Activated CD4-positive, alpha-beta T cell treated with anti-CD3 and anti-CD28 coated beads for 24 hours (primary cell): ENCODE measurements around the gene HBG2.
"Not testable (repeated sequence)": the region's sequence is repeated elsewhere in the genome, so short reads cannot be mapped to it uniquely, and the experiment has no call there.

Experiments used
- DNase-seq, 2 donors: peaks; one replicate each; pipeline ENCODE4 v3.0.0-alpha.2; 2020; ENCODE audit warnings: low read depth in 2 of 2

HBG2 gene

DNA sequence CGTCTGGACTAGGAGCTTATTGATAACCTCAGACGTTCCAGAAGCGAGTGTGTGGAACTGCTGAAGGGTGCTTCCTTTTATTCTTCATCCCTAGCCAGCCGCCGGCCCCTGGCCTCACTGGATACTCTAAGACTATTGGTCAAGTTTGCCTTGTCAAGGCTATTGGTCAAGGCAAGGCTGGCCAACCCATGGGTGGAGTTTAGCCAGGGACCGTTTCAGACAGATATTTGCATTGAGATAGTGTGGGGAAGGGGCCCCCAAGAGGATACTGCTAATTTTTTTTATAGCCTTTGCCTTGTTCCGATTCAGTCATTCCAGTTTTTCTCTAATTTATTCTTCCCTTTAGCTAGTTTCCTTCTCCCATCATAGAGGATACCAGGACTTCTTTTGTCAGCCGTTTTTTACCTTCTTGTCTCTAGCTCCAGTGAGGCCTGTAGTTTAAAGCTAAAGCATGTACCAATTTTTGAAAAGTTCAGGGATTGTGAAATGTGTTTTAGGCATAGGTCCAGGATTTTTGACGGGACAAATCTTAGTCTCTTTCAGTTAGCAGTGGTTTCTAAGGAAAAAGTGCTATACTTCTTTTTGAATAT, 4.7 kb downstream of the HBG2 start, which contains the start of gene HBG1:
Gene HBG1, minus strand, starts transcription at position 51 of the 590 bp plus-strand sequence. CDS start 53 bp downstream, outside the sequence.
- not testable (repeated sequence) for DNase-seq

DNA sequence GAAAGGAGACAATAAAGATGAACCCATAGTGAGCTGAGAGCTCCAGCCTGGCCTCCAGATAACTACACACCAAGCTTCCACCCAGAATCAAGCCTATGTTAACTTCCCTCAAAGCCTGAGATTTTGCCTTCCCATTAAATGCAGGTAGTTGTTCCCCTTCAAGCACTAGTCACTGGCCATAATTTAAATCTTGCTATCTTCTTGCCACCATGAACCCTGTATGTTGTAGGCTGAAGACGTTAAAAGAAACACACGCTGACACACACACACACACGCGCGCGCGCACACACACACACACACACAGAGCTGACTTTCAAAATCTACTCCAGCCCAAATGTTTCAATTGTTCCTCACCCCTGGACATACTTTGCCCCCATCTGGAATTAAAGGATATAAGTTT, 6.1 kb downstream of the HBG2 start:
- DNase-seq: not testable (repeated sequence)

DNA sequence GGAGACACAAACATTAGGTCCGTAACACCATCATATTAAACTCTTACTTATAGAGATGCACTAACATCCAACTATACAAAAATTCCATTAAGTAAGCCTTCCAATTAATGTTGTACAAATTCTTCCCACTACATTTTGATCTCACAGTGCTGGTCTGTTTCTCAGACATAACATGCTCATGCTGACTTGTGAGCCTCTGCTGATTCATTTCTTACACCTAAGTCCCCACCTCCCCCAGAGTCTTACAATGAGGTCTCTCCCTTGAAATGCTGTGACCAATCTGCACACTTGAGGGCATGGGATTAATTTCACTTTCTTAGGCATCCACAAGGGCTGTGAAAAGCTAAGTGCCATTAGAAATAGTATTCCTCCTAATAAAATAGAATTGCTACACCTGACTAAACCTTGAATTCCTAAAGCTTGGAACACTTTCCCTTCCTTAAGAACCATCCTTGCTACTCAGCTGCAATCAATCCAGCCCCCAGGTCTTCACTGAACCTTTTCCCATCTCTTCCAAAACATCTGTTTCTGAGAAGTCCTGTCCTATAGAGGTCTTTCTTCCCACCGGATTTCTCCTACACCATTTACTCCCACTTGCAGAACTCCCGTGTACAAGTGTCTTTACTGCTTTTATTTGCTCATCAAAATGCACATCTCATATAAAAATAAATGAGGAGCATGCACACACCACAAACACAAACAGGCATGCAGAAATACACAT, 6.9 kb downstream of the HBG2 start:
- no peak for DNase-seq

DNA sequence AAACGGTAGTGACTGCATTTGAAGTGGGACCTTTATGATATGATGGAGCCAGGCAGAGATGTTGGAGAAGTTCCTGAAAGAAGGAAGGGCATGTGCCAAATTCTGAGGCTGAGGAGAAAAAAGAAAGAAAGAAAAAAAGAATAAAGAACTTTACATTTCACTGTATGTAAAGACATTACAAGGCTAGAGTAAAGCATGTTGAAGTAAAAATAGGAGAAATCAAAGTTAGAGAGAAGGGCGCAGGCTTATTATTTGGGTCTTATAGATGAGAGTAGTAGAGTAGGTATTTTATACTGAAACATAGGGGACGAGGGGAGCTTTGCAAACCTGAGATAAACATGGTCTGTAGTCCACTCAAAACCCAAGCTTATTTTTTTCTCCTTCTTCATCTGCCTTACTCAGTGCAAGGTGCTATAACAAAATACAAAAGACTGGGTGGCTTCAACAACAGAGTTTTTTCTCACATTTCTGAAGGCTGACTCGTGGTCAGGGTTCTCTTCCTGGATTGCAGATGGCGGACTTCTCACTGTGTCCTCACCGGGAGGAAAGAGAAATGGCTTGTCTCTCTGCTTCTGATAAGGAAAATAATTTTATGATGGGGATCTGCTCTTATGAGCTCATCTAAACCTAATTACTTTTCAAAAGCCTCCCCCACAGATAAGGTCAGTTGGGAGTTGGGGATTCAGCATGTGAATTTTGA, 7.7 kb downstream of the HBG2 start:
- DNase-seq: no peak

DNA sequence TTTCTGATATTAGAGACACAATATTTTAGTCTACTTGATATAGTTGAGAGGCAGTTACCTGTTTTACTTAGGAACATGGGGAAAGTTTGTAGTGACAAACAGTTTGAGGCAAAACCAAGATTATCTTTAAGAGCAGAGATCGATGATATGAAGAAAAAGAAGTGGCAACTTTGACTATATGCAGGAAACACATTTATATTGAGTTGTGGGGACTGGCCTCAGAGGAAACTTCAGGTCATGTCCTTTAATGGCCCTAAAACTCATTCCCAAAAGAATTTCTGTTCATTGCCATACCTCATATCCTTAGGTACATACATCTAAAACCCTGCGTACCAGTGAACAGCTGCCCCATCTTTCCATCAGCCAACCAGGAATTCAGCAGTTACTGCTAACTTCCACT, 9.4 kb downstream of the HBG2 start:
- DNase-seq: no peak

DNA sequence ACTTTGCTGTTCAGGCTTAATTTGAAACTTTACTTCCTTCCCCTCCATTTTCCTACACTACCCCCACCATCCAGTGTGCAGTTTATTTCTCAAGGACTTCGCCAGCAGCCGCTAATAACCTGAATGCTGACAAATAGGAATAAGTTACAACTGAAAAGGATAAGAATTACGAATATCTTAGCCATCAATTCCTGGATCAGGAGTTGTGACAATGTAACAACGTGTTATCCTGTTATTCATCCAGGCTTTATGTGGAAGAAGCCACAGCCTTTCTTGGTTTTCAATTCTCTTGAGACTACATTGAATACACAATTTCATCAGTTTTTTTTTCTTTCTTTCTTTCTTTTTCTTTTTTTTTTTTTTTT, 10.8 kb downstream of the HBG2 start:
- DNase-seq: no peak

DNA sequence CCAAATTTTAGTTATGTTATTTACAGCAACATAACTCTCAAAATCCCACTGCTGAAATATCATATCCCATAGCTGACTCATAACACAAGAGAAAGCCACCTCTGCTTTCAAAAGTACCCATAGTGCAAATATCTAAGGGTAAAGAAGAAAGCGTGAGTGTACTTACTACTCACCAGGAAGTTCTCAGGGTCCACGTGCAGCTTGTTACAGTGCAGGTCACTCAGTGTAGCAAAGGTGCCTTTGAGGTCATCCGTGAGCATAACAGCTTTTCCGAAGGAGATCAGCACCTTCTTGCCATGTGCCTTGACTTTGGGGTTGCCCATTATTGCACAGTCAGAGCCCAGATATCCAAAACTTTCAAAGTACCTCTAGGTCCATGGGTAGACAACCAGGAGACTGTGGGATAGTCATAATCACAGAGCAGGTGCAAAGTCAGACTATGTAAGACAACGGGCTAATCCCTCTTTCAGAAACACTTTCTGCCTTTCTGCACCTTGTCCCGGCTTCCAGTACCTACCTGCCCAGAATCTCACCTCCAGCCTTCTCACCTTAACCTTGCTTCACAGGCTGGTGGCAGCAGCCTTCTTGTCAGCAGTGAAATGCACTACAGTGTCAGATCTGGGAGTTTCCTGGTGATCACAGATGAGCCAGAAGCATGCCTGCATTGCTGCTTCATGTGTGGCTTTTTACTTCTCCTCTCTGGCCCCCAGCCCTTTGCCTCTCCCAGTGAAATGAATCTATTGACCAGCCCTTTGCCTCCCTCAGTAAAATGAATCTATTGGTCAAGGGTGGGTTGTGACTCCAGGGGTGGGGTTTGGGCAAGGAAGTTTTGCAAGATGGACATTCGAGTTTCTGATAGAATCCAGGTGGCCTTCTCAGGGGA, 11.4 kb downstream of the HBG2 start:
- DNase-seq: no peak

DNA sequence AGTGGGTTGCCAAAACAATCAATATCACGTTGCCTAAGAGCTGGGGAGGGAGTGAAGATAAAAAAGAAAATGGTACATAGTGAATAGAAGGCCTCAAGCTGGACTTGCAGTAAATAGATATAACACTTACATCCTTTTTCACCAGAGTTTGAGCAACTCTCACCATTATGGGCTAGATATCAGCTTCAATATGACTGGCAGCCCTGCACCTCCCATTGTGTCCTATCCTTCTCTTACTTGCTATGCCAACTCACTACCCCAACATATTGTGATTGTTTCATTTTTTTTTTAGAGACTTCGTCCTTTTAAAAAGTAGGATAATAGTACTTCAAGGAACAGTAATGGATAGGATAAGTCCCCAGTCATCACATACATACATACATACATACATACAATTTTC, 12.4 kb downstream of the HBG2 start:
- no peak for DNase-seq

DNA sequence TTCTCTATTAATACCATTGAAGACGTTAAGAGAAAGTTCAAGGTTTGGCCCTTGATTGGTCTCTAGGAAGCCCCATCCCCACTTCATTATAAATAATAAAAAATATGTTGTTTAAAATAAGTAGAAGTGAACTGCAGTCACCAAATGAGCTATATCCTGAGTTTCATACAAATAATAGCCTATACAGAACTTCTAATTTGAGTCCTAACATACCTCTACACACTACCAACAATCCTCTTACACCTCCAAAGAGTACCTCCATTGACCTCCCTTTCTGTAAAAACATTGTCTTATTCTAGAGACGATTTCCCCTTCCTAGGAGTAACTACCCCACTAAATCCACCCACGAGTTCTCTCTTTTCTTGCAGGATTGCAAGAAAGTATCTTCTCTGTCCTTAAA, 13.1 kb downstream of the HBG2 start:
- DNase-seq: no peak

DNA sequence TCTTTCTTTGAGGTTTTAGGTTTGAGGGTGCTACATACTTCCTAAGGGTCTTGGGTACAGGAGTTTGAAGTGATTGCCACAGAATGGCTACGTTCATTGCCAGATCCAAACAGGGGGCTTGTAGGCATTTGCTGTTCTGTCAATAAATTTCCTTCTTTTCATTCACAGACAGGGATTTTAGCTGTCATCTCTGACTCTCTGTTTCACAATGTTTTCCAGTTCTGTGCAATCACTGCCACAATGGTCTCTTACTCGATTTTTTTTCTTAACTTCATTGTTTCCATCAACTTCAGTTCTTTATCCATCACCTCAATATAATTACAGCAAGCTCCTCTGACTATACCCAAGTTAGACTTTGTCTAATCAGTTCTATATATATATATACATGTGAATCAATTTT, 14.1 kb downstream of the HBG2 start:
- no peak for DNase-seq

DNA sequence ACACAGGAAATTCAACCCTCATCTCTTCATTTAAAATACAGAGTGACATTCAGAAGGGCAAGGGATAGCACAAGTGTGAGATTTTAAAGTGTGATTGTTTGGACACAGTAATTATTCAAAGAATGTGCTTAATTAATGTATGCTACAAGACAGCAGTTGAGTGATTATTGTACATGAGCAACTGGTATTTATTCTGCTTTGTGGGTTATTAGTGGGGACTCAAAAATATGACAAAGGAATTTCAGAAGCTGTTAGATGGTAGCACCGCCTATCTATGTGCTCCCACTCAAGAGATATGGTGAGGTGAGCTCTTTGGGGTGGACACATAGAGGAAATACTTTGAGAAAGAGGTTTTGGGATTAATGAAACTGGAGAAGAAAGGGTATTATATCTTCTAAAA, 14.5 kb downstream of the HBG2 start:
- no peak for DNase-seq

DNA sequence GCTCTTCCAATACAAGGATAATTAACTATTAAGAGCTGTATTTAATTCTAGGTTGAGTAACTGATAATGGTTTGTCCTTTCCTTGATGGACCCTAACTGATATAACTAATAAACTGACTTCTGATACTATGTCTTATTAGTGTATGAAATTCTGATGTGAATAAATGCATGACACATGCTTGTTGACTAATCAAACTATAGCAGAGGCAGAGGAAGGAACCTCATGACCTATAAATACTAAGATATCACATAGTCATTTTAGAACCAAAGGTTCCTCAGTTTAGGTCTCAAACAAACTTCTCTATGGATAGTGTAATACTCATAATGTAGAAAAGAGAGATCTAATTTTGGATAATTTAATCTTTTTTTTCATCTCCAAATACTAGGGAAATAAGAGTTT, 15.5 kb downstream of the HBG2 start:
- no peak for DNase-seq

DNA sequence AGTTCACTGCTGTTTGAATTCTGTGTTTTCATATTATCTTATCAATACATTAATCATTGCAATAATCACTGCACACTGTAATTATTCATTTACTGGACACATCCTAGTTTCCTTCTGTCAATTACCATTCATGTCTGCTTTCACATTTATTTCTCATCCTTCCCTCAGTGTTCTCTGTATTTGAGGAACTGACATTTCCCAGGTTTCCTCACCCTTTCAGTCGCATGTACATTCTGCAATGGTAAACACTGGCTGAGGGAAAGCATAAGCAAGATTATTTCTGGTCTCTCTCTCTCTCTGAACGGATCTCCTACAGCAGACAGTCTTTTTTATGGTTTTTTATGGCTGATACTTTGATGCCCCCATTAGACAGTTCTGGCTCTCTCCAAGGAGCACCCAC, 16.1 kb downstream of the HBG2 start:
- no peak for DNase-seq

DNA sequence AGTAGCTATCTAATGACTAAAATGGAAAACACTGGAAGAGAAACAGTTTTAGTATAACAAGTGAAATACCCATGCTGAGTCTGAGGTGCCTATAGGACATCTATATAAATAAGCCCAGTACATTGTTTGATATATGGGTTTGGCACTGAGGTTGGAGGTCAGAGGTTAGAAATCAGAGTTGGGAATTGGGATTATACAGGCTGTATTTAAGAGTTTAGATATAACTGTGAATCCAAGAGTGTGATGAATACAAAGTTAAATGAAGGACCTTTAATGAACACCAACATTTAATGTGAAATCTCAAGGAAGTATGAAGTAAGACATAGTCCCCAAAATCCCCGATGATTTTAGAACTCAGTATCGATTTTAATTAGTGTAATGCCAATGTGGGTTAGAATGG, 17.2 kb downstream of the HBG2 start:
- DNase-seq: no peak

DNA sequence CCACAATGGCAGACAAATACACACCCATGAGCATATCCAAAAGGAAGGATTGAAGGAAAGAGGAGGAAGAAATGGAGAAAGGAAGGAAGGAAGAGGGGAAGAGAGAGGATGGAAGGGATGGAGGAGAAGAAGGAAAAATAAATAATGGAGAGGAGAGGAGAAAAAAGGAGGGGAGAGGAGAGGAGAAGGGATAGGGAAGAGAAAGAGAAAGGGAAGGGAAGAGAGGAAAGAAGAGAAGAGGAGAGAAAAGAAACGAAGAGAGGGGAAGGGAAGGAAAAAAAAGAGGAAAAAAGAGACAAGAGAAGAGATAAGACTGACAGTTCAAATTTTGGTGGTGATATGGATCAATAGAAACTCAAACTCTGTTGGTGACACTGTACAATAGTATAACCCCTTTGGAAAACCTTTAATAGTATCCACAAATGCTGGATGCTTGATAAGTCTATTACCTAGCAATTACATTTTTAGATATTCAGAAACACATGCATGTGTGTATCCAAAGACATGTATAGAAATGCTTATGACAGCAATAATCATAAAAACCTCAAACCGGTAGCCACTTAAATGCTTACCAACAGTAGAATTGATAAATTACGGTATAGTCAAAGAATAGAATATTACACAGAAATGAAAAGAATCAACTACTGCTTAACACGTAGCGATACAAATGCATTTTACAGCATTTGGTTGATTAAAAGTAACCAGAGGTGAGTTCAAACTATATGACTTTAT, 19.1 kb downstream of the HBG2 start:
- no peak for DNase-seq

DNA sequence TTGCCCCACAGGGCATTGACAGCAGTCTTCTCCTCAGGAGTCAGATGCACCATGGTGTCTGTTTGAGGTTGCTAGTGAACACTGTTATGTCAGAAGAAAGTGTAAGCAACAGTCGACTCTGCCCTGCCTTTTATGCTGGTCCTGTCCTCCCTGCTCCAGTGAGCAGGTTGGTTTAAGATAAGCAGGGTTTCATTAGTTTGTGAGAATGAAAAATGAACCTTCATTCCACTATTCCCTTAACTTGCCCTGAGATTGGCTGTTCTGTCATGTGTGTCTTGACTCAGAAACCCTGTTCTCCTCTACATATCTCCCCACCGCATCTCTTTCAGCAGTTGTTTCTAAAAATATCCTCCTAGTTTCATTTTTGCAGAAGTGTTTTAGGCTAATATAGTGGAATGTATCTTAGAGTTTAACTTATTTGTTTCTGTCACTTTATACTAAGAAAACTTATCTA, 20.2 kb downstream of the HBG2 start, which contains the start of gene HBD:
Gene HBD, minus strand, starts transcription at position 103 of the 454 bp plus-strand sequence. Its CDS starts 50 bp downstream, at position 53.
- no peak for DNase-seq

DNA sequence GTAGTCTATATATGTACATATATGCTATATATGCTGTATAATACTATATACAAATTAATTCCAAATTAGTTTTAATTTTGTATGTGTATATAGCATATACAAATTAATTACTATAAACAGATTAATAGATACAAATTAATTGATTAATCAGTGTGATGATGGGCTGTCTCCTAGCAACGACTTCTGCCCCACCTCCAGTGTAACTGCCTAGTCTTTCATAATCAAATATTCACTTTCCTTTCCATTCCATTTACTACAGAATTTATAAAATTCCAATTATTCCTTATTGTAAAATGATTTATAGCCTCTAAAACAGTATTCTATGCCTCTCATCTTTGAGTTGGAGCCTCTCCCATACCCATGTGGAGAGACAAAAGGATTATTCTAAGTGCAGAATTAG, 21.3 kb downstream of the HBG2 start:
- no peak for DNase-seq

DNA sequence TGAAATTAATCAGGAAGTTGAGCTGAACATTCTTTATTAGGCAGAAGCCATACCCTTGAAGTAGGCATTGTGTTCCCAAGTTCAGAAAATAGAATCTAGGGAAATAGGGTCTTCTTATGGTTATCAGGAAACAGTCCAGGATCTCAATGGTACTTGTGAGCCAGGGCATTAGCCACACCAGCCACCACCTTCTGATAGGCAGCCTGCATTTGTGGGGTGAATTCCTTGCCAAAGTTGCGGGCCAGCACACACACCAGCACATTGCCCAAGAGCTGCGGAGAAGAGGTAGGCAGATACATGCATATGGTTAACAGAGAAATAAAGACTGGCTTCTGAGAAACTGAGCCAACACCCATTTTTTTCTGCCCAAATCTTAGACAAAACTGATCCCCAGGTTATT, 21.8 kb downstream of the HBG2 start:
- no peak for DNase-seq

DNA sequence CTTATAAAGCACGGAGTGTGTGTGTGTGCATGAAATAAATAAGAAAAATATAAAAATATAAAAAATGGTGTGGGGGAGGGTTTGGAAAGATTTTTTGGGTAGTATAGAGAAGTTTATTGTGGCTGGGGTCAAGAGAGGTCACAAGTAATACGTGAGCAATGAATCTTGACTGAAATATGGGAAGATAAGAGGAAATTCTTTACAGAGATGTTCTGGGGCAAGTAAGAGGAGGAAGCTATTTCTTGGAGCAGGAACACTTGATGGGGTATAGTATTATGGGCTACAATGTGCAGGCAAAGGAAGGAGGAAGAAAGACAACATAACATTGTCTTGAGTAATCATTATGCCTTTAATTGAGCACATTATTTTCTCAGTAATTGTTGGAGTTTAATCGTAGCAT, 22.4 kb downstream of the HBG2 start:
- no peak for DNase-seq

DNA sequence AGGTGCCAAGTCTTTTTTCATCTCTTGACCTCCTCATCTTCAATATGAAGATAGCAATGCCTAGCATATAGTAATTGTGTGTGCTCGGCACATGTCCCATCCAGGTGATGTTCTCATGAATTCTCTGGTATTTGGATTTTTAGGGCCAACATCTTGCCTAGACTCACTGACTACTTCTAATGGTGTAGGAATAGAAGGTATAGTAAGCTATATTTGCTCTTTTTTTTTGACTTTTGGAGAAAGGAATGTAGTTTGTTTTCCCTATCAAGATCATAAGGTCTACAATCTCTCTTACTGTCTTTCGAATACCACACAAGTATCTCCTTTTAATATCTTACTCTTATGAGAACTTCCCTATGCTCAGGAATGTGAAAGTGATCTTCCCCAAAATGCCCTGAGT, 23.5 kb downstream of the HBG2 start:
- no peak for DNase-seq

DNA sequence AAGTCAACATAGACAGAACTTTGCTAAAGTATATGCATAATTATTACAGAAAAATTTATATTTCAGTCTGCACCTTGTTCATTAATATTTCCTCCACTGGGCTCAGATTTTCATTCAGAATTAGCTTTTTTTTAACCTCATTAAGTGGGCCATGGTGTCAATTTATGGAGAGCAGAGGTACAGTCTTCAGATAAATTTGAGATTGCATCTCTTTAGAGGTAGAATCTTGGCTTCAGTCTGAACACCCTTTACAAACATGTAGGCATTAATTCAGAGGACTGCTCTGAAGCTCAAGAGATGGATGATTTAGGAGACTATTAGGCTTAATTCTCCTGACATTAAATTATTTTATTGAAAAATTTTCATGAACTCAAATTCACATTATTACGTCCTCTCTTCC, 24.3 kb downstream of the HBG2 start:
- no peak for DNase-seq
